DOHH2 (cell line): ENCODE measurements around the gene PRDM7.

Experiments used
- EZH2phosphoT487 ChIP-seq: fragments of 200-600 bp; sonication (generic); IDR thresholded peaks from 2 replicates; pipeline ENCODE4 v1.6.1; 2017; ENCODE audit warnings: borderline replicate concordance, mild to moderate bottlenecking, antibody characterized with exemption, low read length, moderate library complexity, mixed read lengths
- TF ChIP-seq, protein P1 (sequence below): fragments of 200-600 bp; sonication (generic); IDR thresholded peaks from one replicate; pipeline ENCODE4 v1.5.1; 2014; ENCODE audit warnings: antibody characterized with exemption, mild to moderate bottlenecking, low read depth, low read length; ENCODE audit not compliant: poor library complexity, severe bottlenecking

DNA sequence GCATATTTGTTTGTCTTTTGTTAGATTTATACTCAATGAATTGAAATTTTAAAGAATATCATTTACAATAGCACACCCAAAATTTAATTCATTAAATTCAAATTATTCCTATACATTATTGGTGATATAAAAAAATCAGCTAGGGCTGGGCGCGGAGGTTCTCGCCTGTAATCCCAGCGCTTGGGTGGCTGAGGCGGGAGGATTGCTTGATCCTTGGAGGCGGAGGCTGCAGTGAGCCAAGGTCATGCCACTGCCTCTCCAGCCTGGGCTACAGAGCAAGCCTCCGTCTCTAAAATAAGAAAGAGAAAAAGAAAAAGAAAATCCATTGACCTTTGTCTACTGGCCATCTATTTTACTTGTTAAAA, 4.5 kb upstream of the PRDM7 start:
- TF ChIP-seq, protein P1, sequence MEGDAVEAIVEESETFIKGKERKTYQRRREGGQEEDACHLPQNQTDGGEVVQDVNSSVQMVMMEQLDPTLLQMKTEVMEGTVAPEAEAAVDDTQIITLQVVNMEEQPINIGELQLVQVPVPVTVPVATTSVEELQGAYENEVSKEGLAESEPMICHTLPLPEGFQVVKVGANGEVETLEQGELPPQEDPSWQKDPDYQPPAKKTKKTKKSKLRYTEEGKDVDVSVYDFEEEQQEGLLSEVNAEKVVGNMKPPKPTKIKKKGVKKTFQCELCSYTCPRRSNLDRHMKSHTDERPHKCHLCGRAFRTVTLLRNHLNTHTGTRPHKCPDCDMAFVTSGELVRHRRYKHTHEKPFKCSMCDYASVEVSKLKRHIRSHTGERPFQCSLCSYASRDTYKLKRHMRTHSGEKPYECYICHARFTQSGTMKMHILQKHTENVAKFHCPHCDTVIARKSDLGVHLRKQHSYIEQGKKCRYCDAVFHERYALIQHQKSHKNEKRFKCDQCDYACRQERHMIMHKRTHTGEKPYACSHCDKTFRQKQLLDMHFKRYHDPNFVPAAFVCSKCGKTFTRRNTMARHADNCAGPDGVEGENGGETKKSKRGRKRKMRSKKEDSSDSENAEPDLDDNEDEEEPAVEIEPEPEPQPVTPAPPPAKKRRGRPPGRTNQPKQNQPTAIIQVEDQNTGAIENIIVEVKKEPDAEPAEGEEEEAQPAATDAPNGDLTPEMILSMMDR: no peak
- no peak for TF ChIP-seq EZH2phosphoT487
